Stimulated activated naive CD8-positive, alpha-beta T cell treated with anti-CD3 and anti-CD28 coated beads, Interleukin-15, Interleukin-2, amounts not matched to agents 100 ng/mL and 50 ng/mL, for 24 hours (primary cell): Measurements from ENCODE around the gene GNAT1.
A peak's percentile ranks its signal among the peaks of the same experiment; 100 is the strongest.
"Not testable (repeated sequence)": the region's sequence is repeated elsewhere in the genome, so short reads cannot be mapped to it uniquely, and the experiment has no call there.

Source experiments
- H3K27ac Mint-ChIP-seq: one replicate; pipeline ENCODE4 v1.8.0; 2021; ENCODE audit warnings: mild to moderate bottlenecking, mixed read lengths
- H3K27me3 Mint-ChIP-seq: one replicate; pipeline ENCODE4 v1.8.0; 2021; ENCODE audit warnings: mixed read lengths
- H3K36me3 Mint-ChIP-seq: one replicate; pipeline ENCODE4 v1.8.0; 2021; ENCODE audit warnings: low read depth, mixed read lengths
- H3K4me1 Mint-ChIP-seq: one replicate; pipeline ENCODE4 v1.8.0; 2021; ENCODE audit warnings: low read depth, mixed read lengths
- H3K4me3 Mint-ChIP-seq: one replicate; pipeline ENCODE4 v1.8.0; 2021; ENCODE audit warnings: mild to moderate bottlenecking, mixed read lengths
- H3K9me3 Mint-ChIP-seq: one replicate; pipeline ENCODE4 v1.8.0; 2021; ENCODE audit warnings: mixed read lengths

GNAT1 gene

GRCh38 chr3:50227390-50228183, 36.2 kb downstream of the GNAT1 start:
- Mint-ChIP-seq H3K4me1 (peaks cover 40% of the 10 kb centered on the region), H3K36me3 (no peaks in the 10 kb centered on the region), H3K27me3 (peaks cover 3% of the 10 kb centered on the region), H3K9me3 (no peaks in the 10 kb centered on the region), H3K4me3 (peak overlapping the region; percentile 94), H3K27ac (peak overlapping the region; percentile 93)

GRCh38 chr3:50228184-50228763, 36.9 kb downstream of the GNAT1 start:
- Mint-ChIP-seq H3K4me3 (peak overlapping the region; percentile 94), H3K4me1 (peaks cover 40% of the 10 kb centered on the region)
- H3K36me3 Mint-ChIP-seq = not testable (repeated sequence)

GRCh38 chr3:50229490-50229889, 38.1 kb downstream of the GNAT1 start:
- Mint-ChIP-seq H3K27me3 (peaks cover 3% of the 10 kb centered on the region), H3K4me3 (no peak overlapping the region), H3K9me3 (no peaks in the 10 kb centered on the region), H3K27ac (peak overlapping the region; percentile 17), H3K4me1 (peaks cover 43% of the 10 kb centered on the region), H3K36me3 (no peaks in the 10 kb centered on the region)

More at GRCh38 chr3:50228184-50228763, 36.9 kb downstream of the GNAT1 start:
- not testable (repeated sequence) for H3K27me3 Mint-ChIP-seq, H3K9me3 Mint-ChIP-seq
- peak overlapping the region; percentile 93 for H3K27ac Mint-ChIP-seq

- Mint-ChIP-seq H3K9me3 (no peaks in the 10 kb centered on the region), H3K27ac (no peak overlapping the region), H3K4me3 (no peak overlapping the region), H3K4me1 (peaks cover 45% of the 10 kb centered on the region), H3K27me3 (peaks cover 2% of the 10 kb centered on the region), H3K36me3 (no peaks in the 10 kb centered on the region)
Measured at GRCh38 chr3:50230104-50230793, 38.8 kb downstream of the GNAT1 start.

GRCh38 chr3:50230794-50231125, 39.4 kb downstream of the GNAT1 start:
- no peak overlapping the region for H3K27ac Mint-ChIP-seq
- no peaks in the 10 kb centered on the region for H3K9me3 Mint-ChIP-seq
- no peaks in the 10 kb centered on the region for H3K36me3 Mint-ChIP-seq
- no peak overlapping the region for H3K4me3 Mint-ChIP-seq
- no peaks in the 10 kb centered on the region for H3K27me3 Mint-ChIP-seq
- peaks cover 46% of the 10 kb centered on the region for H3K4me1 Mint-ChIP-seq

- Mint-ChIP-seq H3K4me3 (no peak overlapping the region), H3K27ac (no peak overlapping the region), H3K27me3 (no peaks in the 10 kb centered on the region), H3K9me3 (no peaks in the 10 kb centered on the region), H3K36me3 (no peaks in the 10 kb centered on the region), H3K4me1 (peaks cover 40% of the 10 kb centered on the region)
Measured at GRCh38 chr3:50231581-50231980, 40.2 kb downstream of the GNAT1 start.

GRCh38 chr3:50232303-50232702, 40.9 kb downstream of the GNAT1 start:
- H3K4me3 Mint-ChIP-seq = no peak overlapping the region
- peak overlapping the region; percentile 22 for H3K27ac Mint-ChIP-seq
- no peaks in the 10 kb centered on the region for H3K27me3 Mint-ChIP-seq
- H3K4me1 Mint-ChIP-seq = peaks cover 35% of the 10 kb centered on the region
- H3K36me3 Mint-ChIP-seq = no peaks in the 10 kb centered on the region
- no peaks in the 10 kb centered on the region for H3K9me3 Mint-ChIP-seq

GRCh38 chr3:50233176-50233575, 41.8 kb downstream of the GNAT1 start:
- Mint-ChIP-seq H3K27me3 (no peaks in the 10 kb centered on the region), H3K36me3 (no peaks in the 10 kb centered on the region), H3K4me1 (peaks cover 26% of the 10 kb centered on the region), H3K9me3 (no peaks in the 10 kb centered on the region), H3K27ac (peak overlapping the region; percentile 52), H3K4me3 (no peak overlapping the region)

- Mint-ChIP-seq H3K27me3 (no peaks in the 10 kb centered on the region), H3K4me1 (peaks cover 38% of the 10 kb centered on the region), H3K36me3 (no peaks in the 10 kb centered on the region), H3K27ac (peak within 1 kb of the TSS; percentile 92), H3K9me3 (no peaks in the 10 kb centered on the region), H3K4me3 (peak within 1 kb of the TSS; percentile 95)
Measured at GRCh38 chr3:50235716-50236483, 44.5 kb downstream of the GNAT1 start, which contains the start of gene GNAI2. TSS of gene GNAI2 (plus strand) at chr3:50236204. CDS start at chr3:50236336, 132 bp downstream.

GRCh38 chr3:50236484-50237132, 45.2 kb downstream of the GNAT1 start:
- Mint-ChIP-seq H3K27ac (peak overlapping the region; percentile 92), H3K36me3 (no peaks in the 10 kb centered on the region), H3K4me1 (peaks cover 42% of the 10 kb centered on the region), H3K9me3 (no peaks in the 10 kb centered on the region), H3K27me3 (no peaks in the 10 kb centered on the region), H3K4me3 (peak overlapping the region; percentile 95)

- Mint-ChIP-seq H3K9me3 (no peaks in the 10 kb centered on the region), H3K4me3 (peak overlapping the region; percentile 95), H3K4me1 (peaks cover 48% of the 10 kb centered on the region), H3K27ac (peak overlapping the region; percentile 92), H3K36me3 (no peaks in the 10 kb centered on the region), H3K27me3 (no peaks in the 10 kb centered on the region)
Measured at GRCh38 chr3:50237133-50237651, 45.8 kb downstream of the GNAT1 start.

GRCh38 chr3:50237754-50238548, 46.5 kb downstream of the GNAT1 start:
- H3K27ac Mint-ChIP-seq = peak overlapping the region; percentile 92
- no peaks in the 10 kb centered on the region for H3K9me3 Mint-ChIP-seq
- H3K27me3 Mint-ChIP-seq = no peaks in the 10 kb centered on the region
- peak overlapping the region; percentile 95 for H3K4me3 Mint-ChIP-seq
- H3K4me1 Mint-ChIP-seq = peaks cover 56% of the 10 kb centered on the region
- no peaks in the 10 kb centered on the region for H3K36me3 Mint-ChIP-seq

GRCh38 chr3:50238549-50239026, 47.2 kb downstream of the GNAT1 start:
- H3K4me3 Mint-ChIP-seq = peak overlapping the region; percentile 95
- no peaks in the 10 kb centered on the region for H3K9me3 Mint-ChIP-seq
- H3K27ac Mint-ChIP-seq = peak overlapping the region; percentile 92
- H3K27me3 Mint-ChIP-seq = no peaks in the 10 kb centered on the region
- H3K4me1 Mint-ChIP-seq = peaks cover 60% of the 10 kb centered on the region
- no peaks in the 10 kb centered on the region for H3K36me3 Mint-ChIP-seq
